HCT116 (cell line): ENCODE data around the gene AACS. TPM values are rescaled to one million over a fixed set of nuclear protein-coding genes. Genes with fewer than 3 reads are reported as not detected.

Source experiments
- ATAC-seq: fragments of 200-7000 bp; cut with Tn5 transposase; 2 replicates; pipeline ENCODE4 v1.9.1; 2020; ENCODE audit warnings: mild to moderate bottlenecking, moderate library complexity
- BruUV-seq: library from RNA; stranded (reverse); fragments of 400-500 nt; replicated peaks from 2 replicates; lab custom pipeline; 2021; lab: Mats Ljungman, UMichigan
- CTCF ChIA-PET: fragments of 300-600 bp; sonication (Branson Sonifier 250); formaldehyde crosslinking; loops from one replicate; lab custom pipeline; 2021; ENCODE audit warnings: antibody characterized with exemption; lab: Charles Lee
- POLR2A ChIA-PET: fragments of 300-600, 350-600 bp; sonication (Branson Sonifier 250); formaldehyde crosslinking; loops from one replicate; lab custom pipeline; 2021; ENCODE audit warnings: antibody characterized with exemption; lab: Charles Lee
- RAD21 ChIA-PET, 2 experiments: fragments of 300-600 bp; sonication (Branson Sonifier 250); formaldehyde crosslinking; loops; one replicate each; lab custom pipeline; 2023; ENCODE audit warnings: low total read pairs in 2 of 2; ENCODE audit not compliant: uncharacterized antibody in 2 of 2, unreplicated experiment in 2 of 2, low non-redundant PET in 1 of 2; lab: Charles Lee
- DNase-seq: peaks from one replicate; pipeline ENCODE4 v3.0.0-alpha.2; 2010; ENCODE audit warnings: low read depth, low spot score
- H2AFZ ChIP-seq: fragments of 200-600 bp; shearing (Covaris generic), sonication (generic); 2 replicates; pipeline ENCODE4 v1.6.1; 2017; ENCODE audit warnings: low read depth, mixed run types, mixed read lengths, antibody characterized with exemption, low read length; ENCODE audit not compliant: poor library complexity, severe bottlenecking
- H3K27ac ChIP-seq: 2 replicates; pipeline ENCODE4 v1.5.1; 2012; ENCODE audit warnings: low read depth, low read length
- H3K27me3 ChIP-seq: fragments of 200-600 bp; sonication (generic); 2 replicates; pipeline ENCODE4 v1.6.1; 2016; ENCODE audit warnings: mixed run types, low read length, mixed read lengths; ENCODE audit not compliant: insufficient read depth
- H3K36me3 ChIP-seq, 2 experiments: fragments of 200-500 bp in 1 of 2; fragments of 200-600 bp in 1 of 2; sonication (Bioruptor generic) in 1 of 2; sonication (generic) in 1 of 2; 2 replicates each; pipeline versions ENCODE4 v1.5.1 to v1.6.1; 2014 to 2016; ENCODE audit warnings: low read length in 2 of 2, inconsistent platforms in 1 of 2, mixed read lengths in 1 of 2, mixed run types in 1 of 2; ENCODE audit not compliant: insufficient read depth in 2 of 2, control insufficient read depth in 1 of 2
- H3K4me1 ChIP-seq, 2 experiments: fragments of 200-600 bp in 1 of 2; sonication (generic) in 1 of 2; 2 replicates each; pipeline versions ENCODE4 v1.5.1 to v1.6.1; 2012 to 2017; ENCODE audit warnings: low read length in 2 of 2, inconsistent platforms in 1 of 2, mild to moderate bottlenecking in 1 of 2, mixed read lengths in 1 of 2, mixed run types in 1 of 2, moderate library complexity in 1 of 2; ENCODE audit not compliant: insufficient read depth in 2 of 2, control insufficient read depth in 1 of 2
- H3K4me2 ChIP-seq: fragments of 200-600 bp; sonication (generic); 2 replicates; pipeline ENCODE4 v1.6.1; 2017; ENCODE audit warnings: mixed run types, low read length, mixed read lengths
- H3K4me3 ChIP-seq, 2 experiments: fragments of 200-600 bp in 1 of 2; sonication (generic) in 1 of 2; replicated peaks in 1 of 2; 2 replicates each; pipeline ENCODE4 v1.5.1; 2011 to 2016; ENCODE audit warnings: low read length in 2 of 2, control low read depth in 1 of 2, low read depth in 1 of 2, mild to moderate bottlenecking in 1 of 2, mixed read lengths in 1 of 2, mixed run types in 1 of 2
- H3K79me2 ChIP-seq: fragments of 200-600 bp; sonication (generic); 2 replicates; pipeline ENCODE4 v1.6.1; 2017; ENCODE audit warnings: mild to moderate bottlenecking, mixed run types, low read length, moderate library complexity, mixed read lengths; ENCODE audit not compliant: insufficient read depth
- H3K9ac ChIP-seq: fragments of 200-600 bp; sonication (generic); 2 replicates; pipeline ENCODE4 v1.6.1; 2016; ENCODE audit warnings: low read length, mixed read lengths
- H3K9me2 ChIP-seq: fragments of 200-600 bp; sonication (generic), shearing (Covaris generic); 2 replicates; pipeline ENCODE4 v1.6.1; 2017; ENCODE audit warnings: mixed run types, mild to moderate bottlenecking, moderate library complexity; ENCODE audit not compliant: insufficient read depth
- H3K9me3 ChIP-seq, 2 experiments: fragments of 200-500 bp in 1 of 2; fragments of 200-600 bp in 1 of 2; sonication (Bioruptor generic) in 1 of 2; sonication (generic) in 1 of 2; 2 replicates each; pipeline ENCODE4 v1.6.1; 2014 to 2017; ENCODE audit warnings: low read length in 2 of 2, mixed read lengths in 2 of 2, inconsistent platforms in 1 of 2, low read depth in 1 of 2, mild to moderate bottlenecking in 1 of 2, mixed run types in 1 of 2, moderate library complexity in 1 of 2; ENCODE audit not compliant: control insufficient read depth in 1 of 2, insufficient read depth in 1 of 2
- H4K20me1 ChIP-seq: fragments of 200-600 bp; sonication (generic), shearing (Covaris generic); 2 replicates; pipeline ENCODE4 v1.6.1; 2017; ENCODE audit warnings: mixed run types, mild to moderate bottlenecking, moderate library complexity; ENCODE audit not compliant: insufficient read depth
- CBX3 ChIP-seq: IDR thresholded peaks from 2 replicates; pipeline ENCODE4 v1.6.1; 2012; ENCODE audit warnings: low read depth
- CTCF ChIP-seq, 3 experiments: fragments of 200-600 bp in 1 of 3; sonication (generic) in 1 of 3; IDR thresholded peaks in 2 of 3; conservative IDR thresholded peaks in 1 of 3; 2 replicates each; pipeline ENCODE4 v1.5.1; 2012 to 2017; ENCODE audit warnings: low read depth in 2 of 3, low read length in 2 of 3, antibody characterized with exemption in 1 of 3, borderline replicate concordance in 1 of 3, control low read depth in 1 of 3, mild to moderate bottlenecking in 1 of 3, mixed read lengths in 1 of 3, mixed run types in 1 of 3, moderate library complexity in 1 of 3; ENCODE audit not compliant: insufficient read depth in 1 of 3
- MAX ChIP-seq: IDR thresholded peaks from 2 replicates; pipeline ENCODE4 v1.6.1; 2012
- POLR2A ChIP-seq: IDR thresholded peaks from 2 replicates; pipeline ENCODE4 v1.7.0; 2011; ENCODE audit warnings: borderline replicate concordance; ENCODE audit not compliant: insufficient read depth, insufficient read length; ENCODE audit errors: extremely low read depth
- SIN3A ChIP-seq: IDR thresholded peaks from 2 replicates; pipeline ENCODE4 v1.6.1; 2012; ENCODE audit warnings: low read depth
- SP1 ChIP-seq: IDR thresholded peaks from 2 replicates; pipeline ENCODE4 v1.6.1; 2012; ENCODE audit warnings: low read depth
- TCF7L2 ChIP-seq: IDR thresholded peaks from 2 replicates; pipeline ENCODE4 v1.7.0; 2011; ENCODE audit warnings: borderline replicate concordance, inconsistent platforms; ENCODE audit not compliant: insufficient read depth, insufficient read length; ENCODE audit errors: extremely low read depth
- YY1 ChIP-seq: IDR thresholded peaks from 2 replicates; pipeline ENCODE4 v1.6.1; 2011; ENCODE audit warnings: low read length, low read depth, moderate library complexity, mild to moderate bottlenecking; ENCODE audit not compliant: insufficient replicate concordance; ENCODE audit errors: extremely low read depth
- ZNF274 ChIP-seq: fragments of 200-500 bp; sonication (Bioruptor generic); IDR thresholded peaks from 2 replicates; pipeline ENCODE4 v1.6.1; 2014; ENCODE audit warnings: mild to moderate bottlenecking, low read depth, low read length, inconsistent platforms
- intact Hi-C: fragments of 100-400 bp; cut with micrococcal nuclease; formaldehyde crosslinking; loops from 2 replicates; pipeline ENCODE4 v1.10.0; 2022
- total RNA-seq: library from RNA; stranded (reverse); gene quantifications from one replicate; pipeline ENCODE4 v1.2.1, GENCODE V29; 2021; ENCODE audit not compliant: unreplicated experiment

AACS gene
- total RNA-seq, 1 experiment from 2014 or later: 16.0 TPM

- Histone ChIP-seq H3K79me2 (no peaks in the 10 kb centered on the region), H4K20me1 (no peaks in the 10 kb centered on the region), H3K4me2 (no peak overlapping the region)
- RAD21 ChIA-PET: no interaction called here
- TF ChIP-seq CTCF (IDR thresholded peaks at IDR 0.05 in 2 of 3, conservative IDR thresholded peaks at IDR 0.05 in 1 of 3; ENCODE audit: borderline replicate concordance in 1 of 3, insufficient read depth in 1 of 3, low read depth in 2 of 3, low read length in 2 of 3): 0 out of 6 replicates have a peak, but pooled peaks of 1 of the 3 experiments have one; percentile 10
- TF ChIP-seq SIN3A: no peak
- TF ChIP-seq, all 23 proteins: peak for 1
- no TSS peak for BruUV-seq
- H2AFZ ChIP-seq: no peak overlapping the region
- ChIA-PET POLR2A (no interaction called here), CTCF (no interaction called here)
- H3K27ac ChIP-seq: no peak overlapping the region
- H3K36me3 ChIP-seq: no peaks in the 10 kb centered on the region
- H3K27me3 ChIP-seq: no peaks in the 10 kb centered on the region
- ATAC-seq: no peak
- H3K4me3 ChIP-seq: no peak overlapping the region
- no peaks in the 10 kb centered on the region for H3K9me3 ChIP-seq
- no peak for DNase-seq
- no peak overlapping the region for H3K9ac ChIP-seq
- H3K4me1 ChIP-seq: no peaks in the 10 kb centered on the region
- intact Hi-C loops: no loop called here
- H3K9me2 ChIP-seq: no peaks in the 10 kb centered on the region
Measured at GRCh38 chr12:125038976-125039625, 26.1 kb upstream of the AACS start.

- TF ChIP-seq POLR2A (no peak), YY1 (no peak), TCF7L2 (no peak), MAX (no peak), SIN3A (no peak), ZNF274 (no peak), SP1 (no peak), CBX3 (no peak)
- no peak overlapping the region for H3K4me2 ChIP-seq
- no peaks in the 10 kb centered on the region for H3K79me2 ChIP-seq
- POLR2A ChIA-PET: no interaction called here
- DNase-seq: no peak
- RAD21 ChIA-PET: no interaction called here
- H3K9me3 ChIP-seq: no peaks in the 10 kb centered on the region
- no peaks in the 10 kb centered on the region for H4K20me1 ChIP-seq
- no peak overlapping the region for H3K9ac ChIP-seq
- H3K9me2 ChIP-seq: no peaks in the 10 kb centered on the region
- no peak overlapping the region for H3K4me3 ChIP-seq
- H3K27ac ChIP-seq: no peak overlapping the region
- no peaks in the 10 kb centered on the region for H3K27me3 ChIP-seq
- CTCF ChIA-PET: no interaction called here
- intact Hi-C loops: no loop called here
- no peak for ATAC-seq
- no TSS peak for BruUV-seq
- H3K36me3 ChIP-seq: no peaks in the 10 kb centered on the region
- H3K4me1 ChIP-seq: no peaks in the 10 kb centered on the region
- H2AFZ ChIP-seq: no peak overlapping the region
Measured at GRCh38 chr12:125049093-125049458, 16.2 kb upstream of the AACS start.
